ENCODE data around the gene NBAS.

NBAS gene

DNA sequence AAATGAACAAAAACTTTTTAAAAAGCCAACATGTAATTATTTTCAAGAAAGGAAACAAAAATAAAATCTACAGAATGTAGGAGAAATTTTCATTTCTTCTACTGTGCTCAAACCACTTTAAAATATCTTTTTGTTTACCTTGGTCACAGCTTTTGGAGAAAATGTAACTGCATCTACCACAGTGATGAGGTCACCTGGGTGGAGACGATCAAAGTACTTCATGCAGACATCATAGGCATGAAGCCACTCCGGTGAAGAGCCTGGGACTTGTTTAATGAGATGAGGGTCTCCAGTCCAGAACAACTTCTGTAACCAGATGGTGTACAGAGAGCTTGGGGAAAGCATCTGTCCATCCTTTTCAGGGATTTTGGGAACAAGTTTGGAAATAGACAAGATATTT, 285.8 kb downstream of the NBAS start:
- Histone ChIP-seq H3K4me3 (ENCODE audit: low read depth, low read length, poor library complexity, severe bottlenecking) (no peak overlapping the region), H3K27ac (ENCODE audit: low read depth, low read length, poor library complexity, severe bottlenecking) (no peak overlapping the region), H3K9ac (ENCODE audit: low read length) (no peak overlapping the region), H3K9me3 (ENCODE audit: low read length) (no peaks in the 10 kb centered on the region), H3K27me3 (ENCODE audit: insufficient read depth, low read length) (no peaks in the 10 kb centered on the region), H4K20me1 (ENCODE audit: insufficient read depth, low read length) (no peaks in the 10 kb centered on the region), H3F3A (ENCODE audit: insufficient read depth, low read length) (no peaks in the 10 kb centered on the region), H3K4me2 (ENCODE audit: low read length) (no peak overlapping the region), H2AFZ (ENCODE audit: low read length) (no peak overlapping the region), H3K4me1 (ENCODE audit: insufficient read depth, low read length, severe bottlenecking) (no peaks in the 10 kb centered on the region), H3K79me2 (ENCODE audit: insufficient read depth, low read length) (no peaks in the 10 kb centered on the region), H3K36me3 (ENCODE audit: insufficient read depth, low read length) (peaks cover 11% of the 10 kb centered on the region), H3K9me2 (ENCODE audit: low read depth, low read length) (no peaks in the 10 kb centered on the region)
- TF ChIP-seq, protein P1, sequence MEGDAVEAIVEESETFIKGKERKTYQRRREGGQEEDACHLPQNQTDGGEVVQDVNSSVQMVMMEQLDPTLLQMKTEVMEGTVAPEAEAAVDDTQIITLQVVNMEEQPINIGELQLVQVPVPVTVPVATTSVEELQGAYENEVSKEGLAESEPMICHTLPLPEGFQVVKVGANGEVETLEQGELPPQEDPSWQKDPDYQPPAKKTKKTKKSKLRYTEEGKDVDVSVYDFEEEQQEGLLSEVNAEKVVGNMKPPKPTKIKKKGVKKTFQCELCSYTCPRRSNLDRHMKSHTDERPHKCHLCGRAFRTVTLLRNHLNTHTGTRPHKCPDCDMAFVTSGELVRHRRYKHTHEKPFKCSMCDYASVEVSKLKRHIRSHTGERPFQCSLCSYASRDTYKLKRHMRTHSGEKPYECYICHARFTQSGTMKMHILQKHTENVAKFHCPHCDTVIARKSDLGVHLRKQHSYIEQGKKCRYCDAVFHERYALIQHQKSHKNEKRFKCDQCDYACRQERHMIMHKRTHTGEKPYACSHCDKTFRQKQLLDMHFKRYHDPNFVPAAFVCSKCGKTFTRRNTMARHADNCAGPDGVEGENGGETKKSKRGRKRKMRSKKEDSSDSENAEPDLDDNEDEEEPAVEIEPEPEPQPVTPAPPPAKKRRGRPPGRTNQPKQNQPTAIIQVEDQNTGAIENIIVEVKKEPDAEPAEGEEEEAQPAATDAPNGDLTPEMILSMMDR (IDR thresholded peaks at IDR 0.05; ENCODE audit: low read length), result no peak
- no peak for TF ChIP-seq EZH2 (IDR thresholded peaks at IDR 0.05; ENCODE audit: borderline replicate concordance, low read length)

GRCh38 chr2:15273452-15273851, 287.7 kb downstream of the NBAS start:
- peaks cover 11% of the 10 kb centered on the region for H3K36me3 ChIP-seq (ENCODE audit: insufficient read depth, low read length)
- H3K9ac ChIP-seq (ENCODE audit: low read length), result no peak overlapping the region
- no peaks in the 10 kb centered on the region for H3K9me3 ChIP-seq (ENCODE audit: low read length)
- H3K27me3 ChIP-seq (ENCODE audit: insufficient read depth, low read length), result no peaks in the 10 kb centered on the region
- H3K9me2 ChIP-seq (ENCODE audit: low read depth, low read length), result no peaks in the 10 kb centered on the region
- no peak overlapping the region for H3K4me2 ChIP-seq (ENCODE audit: low read length)
- no peak overlapping the region for H2AFZ ChIP-seq (ENCODE audit: low read length)
- no peaks in the 10 kb centered on the region for H4K20me1 ChIP-seq (ENCODE audit: insufficient read depth, low read length)
- H3K4me3 ChIP-seq (ENCODE audit: low read depth, low read length, poor library complexity, severe bottlenecking), result no peak overlapping the region
- TF ChIP-seq, protein P1 (IDR thresholded peaks at IDR 0.05; ENCODE audit: low read length), result no peak
- no peak for TF ChIP-seq EZH2 (IDR thresholded peaks at IDR 0.05; ENCODE audit: borderline replicate concordance, low read length)
- H3K27ac ChIP-seq (ENCODE audit: low read depth, low read length, poor library complexity, severe bottlenecking), result no peak overlapping the region
- no peaks in the 10 kb centered on the region for H3K4me1 ChIP-seq (ENCODE audit: insufficient read depth, low read length, severe bottlenecking)
- no peaks in the 10 kb centered on the region for H3K79me2 ChIP-seq (ENCODE audit: insufficient read depth, low read length)
- no peaks in the 10 kb centered on the region for H3F3A ChIP-seq (ENCODE audit: insufficient read depth, low read length)

DNA sequence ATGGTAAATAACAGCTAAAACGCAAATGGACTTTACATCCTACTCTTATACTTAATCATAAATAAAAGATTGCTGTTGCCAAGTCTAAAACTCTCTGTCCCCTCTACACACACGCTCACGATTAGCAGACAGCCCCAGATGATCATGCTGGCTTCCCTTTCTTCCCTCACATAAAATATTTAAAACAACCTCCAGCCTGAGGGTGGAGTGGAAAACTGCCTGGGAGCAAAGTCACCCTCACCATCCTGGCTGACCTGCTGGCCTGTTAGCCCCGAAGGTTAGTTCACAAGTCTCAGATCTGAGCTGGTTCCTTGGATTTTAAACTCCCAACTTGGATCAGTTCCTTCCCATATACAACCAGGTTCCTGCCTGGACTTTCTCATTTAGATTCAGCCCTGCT, 288.2 kb downstream of the NBAS start:
- Histone ChIP-seq H3F3A (ENCODE audit: insufficient read depth, low read length) (no peaks in the 10 kb centered on the region), H3K27me3 (ENCODE audit: insufficient read depth, low read length) (no peaks in the 10 kb centered on the region), H4K20me1 (ENCODE audit: insufficient read depth, low read length) (no peaks in the 10 kb centered on the region), H3K4me3 (ENCODE audit: low read depth, low read length, poor library complexity, severe bottlenecking) (no peak overlapping the region), H3K79me2 (ENCODE audit: insufficient read depth, low read length) (no peaks in the 10 kb centered on the region), H3K4me1 (ENCODE audit: insufficient read depth, low read length, severe bottlenecking) (no peaks in the 10 kb centered on the region), H3K9ac (ENCODE audit: low read length) (no peak overlapping the region), H2AFZ (ENCODE audit: low read length) (no peak overlapping the region), H3K36me3 (ENCODE audit: insufficient read depth, low read length) (peaks cover 11% of the 10 kb centered on the region), H3K9me2 (ENCODE audit: low read depth, low read length) (no peaks in the 10 kb centered on the region), H3K9me3 (ENCODE audit: low read length) (no peaks in the 10 kb centered on the region), H3K27ac (ENCODE audit: low read depth, low read length, poor library complexity, severe bottlenecking) (no peak overlapping the region), H3K4me2 (ENCODE audit: low read length) (no peak overlapping the region)
- TF ChIP-seq, protein P1 (IDR thresholded peaks at IDR 0.05; ENCODE audit: low read length), result no peak
- TF ChIP-seq EZH2 (IDR thresholded peaks at IDR 0.05; ENCODE audit: borderline replicate concordance, low read length), result no peak

Data from OCI-LY1 (cell line).